ENCODE measurements around the gene IL10. TPM values are rescaled to one million over a fixed set of nuclear protein-coding genes. Genes with fewer than 3 reads are reported as not detected.

IL10 gene
- polyA plus RNA-seq, 3 donors: 4.1 to 68.1 (median 7.8) TPM

DNA sequence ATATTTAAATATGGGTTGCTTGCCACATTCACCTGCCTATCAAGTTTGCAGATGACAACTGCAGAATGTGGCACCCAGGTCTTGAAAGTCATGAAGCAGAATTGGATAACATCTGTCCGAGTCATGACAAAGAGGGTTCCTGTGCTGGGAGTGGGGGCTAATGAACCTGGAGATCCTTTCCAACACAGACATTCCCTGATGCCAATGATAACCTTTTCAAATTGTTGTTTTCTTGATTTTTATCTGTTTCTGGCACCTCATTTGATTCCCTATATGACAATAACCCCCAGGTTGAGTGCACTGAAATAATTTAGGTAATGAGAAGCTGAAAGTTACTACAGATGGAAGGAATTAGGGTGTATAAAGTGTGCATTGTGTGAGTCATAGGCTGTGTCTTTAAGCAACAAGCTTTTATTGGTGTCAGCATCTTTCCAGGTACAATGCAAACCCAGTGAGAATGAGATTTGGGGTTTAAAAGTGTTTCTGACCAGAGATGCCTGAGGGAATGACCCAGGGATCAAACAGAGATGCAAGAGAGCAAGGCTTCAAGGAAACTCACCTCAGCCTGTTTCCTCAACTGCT, 32.0 kb upstream of the IL10 start:
- intact Hi-C loops (cut with micrococcal nuclease): loop anchor here in 1 of 2 donors (5.0 to 10.0 kb wide), 2 partner anchors 37 to 149 kb away; no protein-coding TSS in a partner anchor
- H3K4me1 ChIP-seq (ENCODE audit: control insufficient read depth in 1 of 2, insufficient read depth in 2 of 2, low read length in 2 of 2): peaks cover 3 to 12% of the 10 kb centered on the region in 2 donors
- H3K27me3 ChIP-seq (ENCODE audit: control insufficient read depth in 2 of 2, insufficient read depth in 2 of 2, low read length in 2 of 2): no peaks in the 10 kb centered on the region
- H3K27ac ChIP-seq (ENCODE audit: low read depth in 1 of 2, low read length in 2 of 2): no peak overlapping the region
- no peak overlapping the region for H3K4me2 ChIP-seq (replicated peaks; ENCODE audit: extremely low read depth, low read length, poor library complexity, severe bottlenecking)
- no peak overlapping the region for H3K4me3 Mint-ChIP-seq
- peaks cover 6 to 11% (median 11%) of the 10 kb centered on the region in 3 donors for H3K27me3 Mint-ChIP-seq (ENCODE audit: low read depth in 3 of 3)
- no peak overlapping the region for H3K9ac ChIP-seq (ENCODE audit: insufficient read depth, low read length, poor library complexity, severe bottlenecking)
- no peaks in the 10 kb centered on the region for H3K9me3 ChIP-seq (replicated peaks in 1 of 2; ENCODE audit: control insufficient read depth in 1 of 2, insufficient read depth in 1 of 2, low read length in 2 of 2)
- H3K36me3 Mint-ChIP-seq: peaks cover 0 to 11% of the 10 kb centered on the region in 2 donors
- no CpG with 5 or more reads among the region's 1 CpG for WGBS (ENCODE audit: insufficient coverage)
- DNase-seq: no peak
- peaks cover 13% of the 10 kb centered on the region for H3K4me1 Mint-ChIP-seq
- no peak overlapping the region for H2AFZ ChIP-seq (ENCODE audit: insufficient read depth, low read depth, low read length, poor library complexity, severe bottlenecking)
- H3K36me3 ChIP-seq (replicated peaks in 1 of 2; ENCODE audit: control insufficient read depth in 1 of 2, insufficient read depth in 2 of 2, low read length in 2 of 2): no peaks in the 10 kb centered on the region
- H3K4me3 ChIP-seq (replicated peaks in 1 of 3; ENCODE audit: low read depth in 2 of 3, low read length in 3 of 3): no peak overlapping the region
- H4K20me1 ChIP-seq (ENCODE audit: insufficient read depth, low read length): no peaks in the 10 kb centered on the region
- TF ChIP-seq, protein P1, sequence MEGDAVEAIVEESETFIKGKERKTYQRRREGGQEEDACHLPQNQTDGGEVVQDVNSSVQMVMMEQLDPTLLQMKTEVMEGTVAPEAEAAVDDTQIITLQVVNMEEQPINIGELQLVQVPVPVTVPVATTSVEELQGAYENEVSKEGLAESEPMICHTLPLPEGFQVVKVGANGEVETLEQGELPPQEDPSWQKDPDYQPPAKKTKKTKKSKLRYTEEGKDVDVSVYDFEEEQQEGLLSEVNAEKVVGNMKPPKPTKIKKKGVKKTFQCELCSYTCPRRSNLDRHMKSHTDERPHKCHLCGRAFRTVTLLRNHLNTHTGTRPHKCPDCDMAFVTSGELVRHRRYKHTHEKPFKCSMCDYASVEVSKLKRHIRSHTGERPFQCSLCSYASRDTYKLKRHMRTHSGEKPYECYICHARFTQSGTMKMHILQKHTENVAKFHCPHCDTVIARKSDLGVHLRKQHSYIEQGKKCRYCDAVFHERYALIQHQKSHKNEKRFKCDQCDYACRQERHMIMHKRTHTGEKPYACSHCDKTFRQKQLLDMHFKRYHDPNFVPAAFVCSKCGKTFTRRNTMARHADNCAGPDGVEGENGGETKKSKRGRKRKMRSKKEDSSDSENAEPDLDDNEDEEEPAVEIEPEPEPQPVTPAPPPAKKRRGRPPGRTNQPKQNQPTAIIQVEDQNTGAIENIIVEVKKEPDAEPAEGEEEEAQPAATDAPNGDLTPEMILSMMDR (IDR thresholded peaks at IDR 0.05): no peak
- H3K79me2 ChIP-seq (ENCODE audit: insufficient read depth, low read length): no peaks in the 10 kb centered on the region
- peak overlapping the region in 1 of 7 donors; percentile 13 for H3K27ac Mint-ChIP-seq
- peaks cover 0 to 2% (median 0%) of the 10 kb centered on the region in 7 donors for H3K9me3 Mint-ChIP-seq

DNA sequence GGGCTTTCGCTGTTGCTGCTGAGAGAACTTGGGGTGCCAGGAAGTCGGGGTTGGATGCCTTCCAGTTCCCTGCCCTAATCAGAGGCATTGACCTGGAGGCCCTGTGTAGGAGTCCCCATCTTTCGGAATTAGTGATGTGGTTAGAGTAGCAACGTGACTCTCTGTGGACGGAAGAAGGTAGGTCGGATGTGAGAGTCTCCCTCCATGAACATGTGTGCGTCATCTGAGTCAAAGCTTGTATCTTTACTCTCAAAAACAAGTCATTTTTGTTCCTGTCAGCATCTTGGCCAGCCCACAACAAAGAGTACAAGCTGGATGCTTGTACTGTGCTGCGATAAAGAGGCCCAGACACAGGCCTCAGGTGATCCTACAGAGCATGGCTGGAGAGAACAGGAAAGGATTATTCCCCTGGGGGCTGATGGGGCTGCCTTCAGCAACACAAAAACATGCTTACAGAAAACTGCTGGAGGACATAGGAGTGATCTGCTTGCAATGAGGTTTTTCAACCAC, 31.0 kb upstream of the IL10 start:
- H3K9me3 ChIP-seq (replicated peaks in 1 of 2; ENCODE audit: control insufficient read depth in 1 of 2, insufficient read depth in 1 of 2, low read length in 2 of 2): no peaks in the 10 kb centered on the region
- 87% methylated on average over 3 of the region's 8 CpGs for WGBS (ENCODE audit: insufficient coverage)
- Mint-ChIP-seq H3K27me3 (ENCODE audit: low read depth in 3 of 3) (peaks cover 4 to 11% (median 7%) of the 10 kb centered on the region in 3 donors), H3K4me1 (peaks cover 15% of the 10 kb centered on the region), H3K4me3 (no peak overlapping the region), H3K36me3 (peaks cover 0 to 11% of the 10 kb centered on the region in 2 donors), H3K9me3 (peaks cover 0 to 2% (median 0%) of the 10 kb centered on the region in 7 donors), H3K27ac (peak overlapping the region in 1 of 7 donors; percentile 49)
- no peak overlapping the region for H3K4me2 ChIP-seq (replicated peaks; ENCODE audit: extremely low read depth, low read length, poor library complexity, severe bottlenecking)
- no peak overlapping the region for H3K4me3 ChIP-seq (replicated peaks in 1 of 3; ENCODE audit: low read depth in 2 of 3, low read length in 3 of 3)
- H2AFZ ChIP-seq (ENCODE audit: insufficient read depth, low read depth, low read length, poor library complexity, severe bottlenecking): no peak overlapping the region
- peaks cover 3 to 14% of the 10 kb centered on the region in 2 donors for H3K4me1 ChIP-seq (ENCODE audit: control insufficient read depth in 1 of 2, insufficient read depth in 2 of 2, low read length in 2 of 2)
- TF ChIP-seq, protein P1 (IDR thresholded peaks at IDR 0.05): no peak
- no peaks in the 10 kb centered on the region for H3K27me3 ChIP-seq (ENCODE audit: control insufficient read depth in 2 of 2, insufficient read depth in 2 of 2, low read length in 2 of 2)
- no peaks in the 10 kb centered on the region for H3K36me3 ChIP-seq (replicated peaks in 1 of 2; ENCODE audit: control insufficient read depth in 1 of 2, insufficient read depth in 2 of 2, low read length in 2 of 2)
- intact Hi-C loops (cut with micrococcal nuclease): loop anchor here in 1 of 2 donors (5.0 to 10.0 kb wide), 2 partner anchors 36 to 148 kb away; no protein-coding TSS in a partner anchor
- H3K27ac ChIP-seq (ENCODE audit: low read depth in 1 of 2, low read length in 2 of 2): no peak overlapping the region
- DNase-seq: no peak
- no peak overlapping the region for H3K9ac ChIP-seq (ENCODE audit: insufficient read depth, low read length, poor library complexity, severe bottlenecking)
- H3K79me2 ChIP-seq (ENCODE audit: insufficient read depth, low read length): no peaks in the 10 kb centered on the region
- H4K20me1 ChIP-seq (ENCODE audit: insufficient read depth, low read length): no peaks in the 10 kb centered on the region
